Sigmoid colon (tissue), 4 donors: Measurements from ENCODE around the gene SUSD1.

Experiments used
- CTCF ChIP-seq, 4 experiments: fragments of 450-650 bp in 3 of 4; fragments of 200-600 bp in 1 of 4; IDR thresholded peaks; one replicate each; pipeline ENCODE4 v1.5.1; 2016 to 2019; ENCODE audit warnings: antibody characterized with exemption in 4 of 4, mild to moderate bottlenecking in 3 of 4, moderate library complexity in 2 of 4
- EP300 ChIP-seq, 4 donors: sonication (generic); formaldehyde crosslinking; IDR thresholded peaks; one replicate each; pipeline ENCODE4 v1.6.1; 2017; ENCODE audit warnings: antibody characterized with exemption in 4 of 4
- POLR2AphosphoS5 ChIP-seq, 4 donors: sonication (generic); formaldehyde crosslinking; IDR thresholded peaks; one replicate each; pipeline ENCODE4 v1.6.1; 2017; ENCODE audit warnings: antibody characterized with exemption in 4 of 4

DNA sequence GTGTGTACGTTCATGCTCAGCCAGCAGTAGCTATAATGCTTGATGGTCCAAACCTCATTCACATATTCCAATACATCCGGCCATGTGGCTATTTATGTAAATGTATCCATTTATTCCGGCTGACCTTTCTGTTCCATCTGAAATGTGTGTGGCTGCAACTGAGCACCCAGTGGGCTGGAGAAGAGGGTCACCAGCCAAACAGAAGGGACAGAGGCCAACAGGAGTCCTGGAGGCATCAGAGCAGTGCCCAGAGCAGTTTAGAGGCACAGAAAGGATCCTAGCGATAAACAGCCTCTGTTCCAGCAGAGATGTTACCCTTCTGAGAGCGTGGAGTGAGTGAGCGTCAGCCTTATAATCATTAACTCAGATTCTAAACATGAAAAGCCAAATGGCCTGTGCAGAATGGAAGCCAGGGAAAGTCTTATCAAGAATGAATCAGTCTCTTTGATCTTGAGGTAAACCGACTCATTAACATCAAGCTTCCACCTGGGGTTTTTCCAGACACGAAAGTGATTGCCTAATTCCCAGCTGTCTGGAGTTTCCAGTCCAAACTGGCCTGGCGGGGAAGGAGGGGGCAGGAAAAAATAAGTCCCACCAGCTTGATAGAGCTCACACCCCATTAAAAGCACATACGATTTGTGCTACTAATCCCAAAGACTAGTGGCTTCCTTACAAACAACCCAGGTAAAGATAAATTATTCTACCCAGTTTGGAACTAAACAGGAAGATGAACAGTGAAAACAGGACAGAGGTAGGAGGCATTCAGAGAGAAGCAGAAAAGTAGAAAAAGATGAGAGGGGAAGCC lies 55.7 kb downstream of the SUSD1 start:
- TF ChIP-seq POLR2AphosphoS5 (IDR thresholded peaks at IDR 0.05) (no peak), CTCF (IDR thresholded peaks at IDR 0.05) (no peak), EP300 (IDR thresholded peaks at IDR 0.05) (no peak)
